Urinary bladder (tissue), 4 donors: ENCODE measurements around the gene ABCD1. TPM values are rescaled to one million over a fixed set of nuclear protein-coding genes. Genes with fewer than 3 reads are reported as not detected.

Experiments used
- DNase-seq: peaks from one replicate; pipeline ENCODE4 v3.0.0-alpha.2; 2015; ENCODE audit errors: extremely low spot score
- H3K27ac ChIP-seq: one replicate; pipeline ENCODE4 v1.5.1; 2013; ENCODE audit warnings: low read depth, mild to moderate bottlenecking, moderate library complexity
- H3K36me3 ChIP-seq: one replicate; pipeline ENCODE4 v1.6.1; 2013; ENCODE audit warnings: mild to moderate bottlenecking, moderate library complexity; ENCODE audit not compliant: insufficient read depth
- H3K4me1 ChIP-seq: one replicate; pipeline ENCODE4 v1.6.1; 2013; ENCODE audit warnings: mild to moderate bottlenecking, moderate library complexity; ENCODE audit not compliant: insufficient read depth
- H3K4me3 ChIP-seq: one replicate; pipeline ENCODE4 v1.5.1; 2013; ENCODE audit warnings: low read depth, low read length
- WGBS: extraction: QIAGEN DNeasy Blood & Tissue Kit; methylation state at CpG from one replicate; pipeline ENCODE4 v1.1.7; 2013; 5-methylcytosine and 5-hydroxymethylcytosine counted together
- polyA plus RNA-seq: library from polyadenylated mRNA; stranded (reverse); fragments of 200-250 nt; gene quantifications from one replicate; pipeline ENCODE4 v1.2.3, GENCODE V29; 2013
- total RNA-seq: library from RNA; depleted of rRNA; stranded (reverse); fragments of >200 nt; gene quantifications from one replicate; pipeline ENCODE4 v1.2.3, GENCODE V29; 2014
- donor health status: healthy with polysubstance abuse.
- donor health status: healthy.

ABCD1 gene
- total and polyA plus RNA-seq, 2 donors, result 5.2 to 19.0 TPM

GRCh38 chrX:153786669-153787068 is 62.0 kb downstream of the ABCD1 start:
- peaks cover 4% of the 10 kb centered on the region for H3K36me3 ChIP-seq
- no peak overlapping the region for H3K27ac ChIP-seq
- no peak overlapping the region for H3K4me3 ChIP-seq
- WGBS, result 69% methylated on average over 15 of the region's 15 CpGs
- H3K4me1 ChIP-seq, result no peaks in the 10 kb centered on the region
- no peak for DNase-seq

DNA sequence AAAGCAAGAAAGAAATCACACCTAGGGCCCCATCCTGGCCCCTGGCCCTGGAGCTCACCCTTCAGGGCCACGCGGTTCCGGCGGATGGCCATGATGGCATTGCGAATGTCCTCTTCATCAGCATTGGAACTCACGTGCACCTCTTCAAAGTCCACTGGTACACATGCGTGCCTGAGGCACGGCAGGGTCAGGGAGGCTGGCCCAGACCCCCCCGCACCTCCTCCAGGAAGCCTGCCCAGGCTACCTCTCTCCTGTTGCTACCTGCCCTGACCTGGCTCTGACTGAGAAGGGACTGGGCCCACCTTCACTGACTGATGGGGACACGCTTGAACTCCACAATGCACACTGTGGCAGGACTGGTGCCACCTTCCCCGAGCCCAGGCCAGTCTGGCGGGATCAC is 65.0 kb downstream of the ABCD1 start:
- H3K36me3 ChIP-seq, result peaks cover 4% of the 10 kb centered on the region
- WGBS, result 96% methylated on average over 12 of the region's 12 CpGs
- no peak for DNase-seq
- no peak overlapping the region for H3K4me3 ChIP-seq
- H3K27ac ChIP-seq, result no peak overlapping the region
- H3K4me1 ChIP-seq, result no peaks in the 10 kb centered on the region

- no peak for DNase-seq
- Histone ChIP-seq H3K4me1 (no peaks in the 10 kb centered on the region), H3K27ac (no peak overlapping the region), H3K36me3 (no peaks in the 10 kb centered on the region), H3K4me3 (no peak overlapping the region)
- 83% methylated on average over 17 of the region's 17 CpGs for WGBS
Measured at GRCh38 chrX:153791104-153791852, 66.6 kb downstream of the ABCD1 start.

- no peaks in the 10 kb centered on the region for H3K4me1 ChIP-seq
- no peaks in the 10 kb centered on the region for H3K36me3 ChIP-seq
- no peak for DNase-seq
- no peak overlapping the region for H3K4me3 ChIP-seq
- H3K27ac ChIP-seq, result no peak overlapping the region
- 90% methylated on average over 6 of the region's 6 CpGs for WGBS
Measured at GRCh38 chrX:153792368-153792767, 67.7 kb downstream of the ABCD1 start.

- Histone ChIP-seq H3K4me1 (no peaks in the 10 kb centered on the region), H3K4me3 (peak overlapping the region; percentile 31), H3K27ac (no peak overlapping the region), H3K36me3 (peaks cover under 1% of the 10 kb centered on the region)
- WGBS, result 4% methylated on average over 7 of the region's 7 CpGs
- DNase-seq, result no peak
Measured at GRCh38 chrX:153793291-153793690, 68.6 kb downstream of the ABCD1 start.

Other genes with a start within 250 kb of the ABCD1 start
- 57.7 TPM for gene BGN, start 229.9 kb upstream of the ABCD1 start, total RNA-seq
- 189 TPM for gene BGN, start 229.9 kb upstream of the ABCD1 start, polyA plus RNA-seq
- gene ATP2B3, start 207.2 kb upstream of the ABCD1 start, total RNA-seq, result 0.69 TPM
- 0.10 TPM for gene ATP2B3, start 207.2 kb upstream of the ABCD1 start, polyA plus RNA-seq
- gene CCNQ, start 125.7 kb upstream of the ABCD1 start, total RNA-seq, result 11.8 TPM
- gene CCNQ, start 125.7 kb upstream of the ABCD1 start, polyA plus RNA-seq, result 33.1 TPM
- 0.63 TPM for gene DUSP9, start 77.7 kb upstream of the ABCD1 start, total RNA-seq
- 1.2 TPM for gene DUSP9, start 77.7 kb upstream of the ABCD1 start, polyA plus RNA-seq
- 10.3 TPM for gene PNCK, start 51.0 kb upstream of the ABCD1 start, total RNA-seq
- 73.7 TPM for gene PNCK, start 51.0 kb upstream of the ABCD1 start, polyA plus RNA-seq
- gene SLC6A8, start 36.9 kb upstream of the ABCD1 start, total RNA-seq, result 10.0 TPM
- 76.1 TPM for gene SLC6A8, start 36.9 kb upstream of the ABCD1 start, polyA plus RNA-seq
- 68.6 TPM for gene BCAP31, start 469 bp upstream of the ABCD1 start, total RNA-seq
- 239 TPM for gene BCAP31, start 469 bp upstream of the ABCD1 start, polyA plus RNA-seq
- 5.9 TPM for gene PLXNB3, start 39.4 kb downstream of the ABCD1 start, total RNA-seq
- 25.8 TPM for gene PLXNB3, start 39.4 kb downstream of the ABCD1 start, polyA plus RNA-seq
- gene SRPK3, start 56.2 kb downstream of the ABCD1 start, total RNA-seq, result 4.3 TPM
- 2.3 TPM for gene SRPK3, start 56.2 kb downstream of the ABCD1 start, polyA plus RNA-seq
- 21.0 TPM for gene IDH3G, start 69.5 kb downstream of the ABCD1 start, total RNA-seq
- gene IDH3G, start 69.5 kb downstream of the ABCD1 start, polyA plus RNA-seq, result 67.4 TPM
- 102 TPM for gene SSR4, start 69.8 kb downstream of the ABCD1 start, total RNA-seq
- 326 TPM for gene SSR4, start 69.8 kb downstream of the ABCD1 start, polyA plus RNA-seq
- 6.6 TPM for gene PDZD4, start 105.7 kb downstream of the ABCD1 start, total RNA-seq
- gene PDZD4, start 105.7 kb downstream of the ABCD1 start, polyA plus RNA-seq, result 28.0 TPM
- gene L1CAM, start 161.3 kb downstream of the ABCD1 start, total RNA-seq, result 5.6 TPM
- 12.7 TPM for gene L1CAM, start 161.3 kb downstream of the ABCD1 start, polyA plus RNA-seq
- gene AVPR2, start 179.8 kb downstream of the ABCD1 start, total RNA-seq, result 0.53 TPM
- gene AVPR2, start 179.8 kb downstream of the ABCD1 start, polyA plus RNA-seq, result 7.7 TPM
- 11.6 TPM for gene ARHGAP4, start 201.4 kb downstream of the ABCD1 start, total RNA-seq
- gene ARHGAP4, start 201.4 kb downstream of the ABCD1 start, polyA plus RNA-seq, result 28.4 TPM
- gene NAA10, start 210.2 kb downstream of the ABCD1 start, total RNA-seq, result 24.7 TPM
- 139 TPM for gene NAA10, start 210.2 kb downstream of the ABCD1 start, polyA plus RNA-seq
- 4.4 TPM for gene RENBP, start 219.8 kb downstream of the ABCD1 start, total RNA-seq
- 12.1 TPM for gene RENBP, start 219.8 kb downstream of the ABCD1 start, polyA plus RNA-seq
- gene HCFC1, start 247.0 kb downstream of the ABCD1 start, total RNA-seq, result 15.4 TPM
- gene HCFC1, start 247.0 kb downstream of the ABCD1 start, polyA plus RNA-seq, result 35.2 TPM
- gene TMEM187, start 247.9 kb downstream of the ABCD1 start, total RNA-seq, result 2.3 TPM
- 13.6 TPM for gene TMEM187, start 247.9 kb downstream of the ABCD1 start, polyA plus RNA-seq